ENCODE measurements around the gene DUOX1. TPM values are rescaled to one million over a fixed set of nuclear protein-coding genes. Genes with fewer than 3 reads are reported as not detected.

The DUOX1 gene
- total RNA-seq, 2 donors from 2014 or later, result 1.9 to 2.6 TPM

DNA sequence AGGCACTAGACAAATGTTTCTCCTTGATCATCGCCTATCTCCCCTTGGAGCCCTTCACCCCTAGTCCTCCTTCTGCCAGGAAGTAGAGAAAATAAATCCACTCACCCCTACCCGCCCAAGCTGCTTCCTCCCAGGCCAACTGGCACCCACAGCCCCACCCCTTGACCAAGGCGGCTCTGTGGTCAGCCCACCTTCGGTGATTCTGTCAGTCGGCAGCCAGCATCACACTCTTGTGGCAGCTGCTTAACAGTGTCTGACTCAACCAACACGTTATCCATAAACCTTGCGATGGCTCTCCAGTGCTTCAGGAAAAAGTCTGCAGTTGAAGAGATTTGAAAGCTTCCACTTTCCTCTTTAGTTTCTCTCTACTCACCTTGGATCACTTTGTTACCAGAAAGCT is 50.4 kb downstream of the DUOX1 start:
- DNase-seq (no peak), ATAC-seq (no peak)
- intact Hi-C loops (cut with DNase I), result no loop called here

DNA sequence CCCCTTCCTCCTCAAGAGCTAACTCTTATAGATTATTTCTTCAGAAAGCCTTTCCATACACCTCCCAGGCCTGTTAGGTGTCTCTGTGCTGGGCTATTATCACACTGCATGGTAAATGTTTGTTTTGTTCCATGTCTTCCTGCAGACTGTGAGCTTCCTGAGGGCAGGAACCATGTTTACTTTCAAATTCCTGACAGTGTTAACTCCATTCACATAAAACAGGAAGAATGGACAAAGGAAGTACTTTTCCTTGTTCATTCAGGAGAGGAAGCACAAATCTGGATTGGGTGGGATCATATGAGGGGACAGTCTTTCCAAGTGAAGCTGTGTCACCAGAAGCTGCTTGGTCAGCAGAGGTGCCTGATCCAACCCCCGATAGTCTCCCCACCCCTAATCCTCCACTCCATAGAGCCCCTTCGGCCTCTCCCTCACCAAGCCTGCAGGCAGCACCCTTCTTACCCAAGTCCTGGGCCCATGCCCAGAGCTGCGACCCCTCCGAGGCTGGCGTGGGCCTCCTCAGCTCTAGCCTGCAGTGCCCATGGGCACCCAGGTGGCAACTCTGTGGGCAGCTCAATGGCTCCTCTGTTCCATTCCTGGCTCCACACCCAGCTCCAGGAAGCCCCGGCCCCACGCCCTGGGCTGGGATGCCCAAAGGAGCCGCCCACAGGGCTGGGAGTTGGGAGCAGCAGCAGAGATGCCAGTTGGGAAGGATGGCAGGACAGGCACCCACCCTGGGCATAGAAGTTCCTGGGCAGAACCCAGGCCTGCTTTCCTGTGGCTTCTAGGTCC is 51.0 kb downstream of the DUOX1 start:
- intact Hi-C loops (cut with DNase I), result no loop called here
- DNase-seq, result no peak
- no peak for ATAC-seq

DNA sequence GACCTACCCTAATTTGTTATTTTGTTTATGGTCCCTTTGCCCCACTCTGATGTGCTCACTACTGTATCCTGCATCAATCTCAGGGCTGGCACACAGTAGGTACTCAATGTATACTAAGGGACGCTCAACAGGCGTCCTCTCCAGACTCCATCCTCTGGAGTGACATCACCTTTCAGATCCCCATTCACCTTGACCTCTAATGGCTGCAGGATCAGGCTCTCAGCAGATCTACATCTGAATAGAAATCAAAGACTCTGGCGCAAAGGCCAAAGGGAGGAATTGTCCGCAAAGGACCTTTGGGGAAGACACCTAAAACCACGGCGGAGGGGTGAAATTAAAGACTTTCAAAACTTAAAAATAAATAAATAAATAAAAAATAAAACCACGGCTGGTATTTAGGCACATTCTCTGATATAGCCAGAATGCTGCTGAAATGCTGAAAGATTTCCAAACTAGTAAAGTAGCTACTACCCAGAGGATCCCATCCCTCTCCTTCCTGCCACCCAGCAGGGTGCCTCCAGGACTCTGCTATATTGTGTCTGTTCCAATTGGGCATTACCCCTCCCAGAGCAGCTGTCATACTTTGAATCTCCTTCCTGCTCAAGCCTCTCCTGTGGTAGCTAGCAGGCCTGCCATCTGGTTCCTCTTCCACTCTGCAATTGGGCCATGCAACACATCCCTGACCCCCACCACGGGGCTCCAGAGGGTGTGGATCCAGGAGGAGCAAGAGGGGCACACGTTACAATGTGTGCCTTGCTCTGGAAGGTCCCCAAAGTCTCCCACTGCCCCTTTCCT is 51.9 kb downstream of the DUOX1 start:
- intact Hi-C loops (cut with DNase I), result no loop called here
- no peak for ATAC-seq
- no peak for DNase-seq

DNA sequence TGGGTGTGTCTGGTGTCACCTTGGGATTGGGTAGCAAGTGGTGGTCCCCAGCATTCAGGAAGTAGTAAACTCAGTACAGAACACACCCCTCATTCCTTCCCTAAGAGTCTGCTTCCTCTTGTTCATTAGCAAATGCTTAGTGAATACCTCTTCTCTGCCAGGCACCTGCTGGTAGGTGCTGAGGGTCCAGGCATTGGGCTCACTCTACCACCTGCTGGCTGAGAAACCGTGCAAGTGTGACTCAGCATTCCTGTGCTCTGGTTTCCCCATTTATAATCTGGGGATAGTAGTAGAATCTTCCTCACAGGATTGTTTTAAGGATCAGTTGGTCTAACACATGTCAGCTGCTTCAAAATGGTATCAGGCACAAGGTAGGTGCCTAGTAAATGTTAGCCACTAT is 53.2 kb downstream of the DUOX1 start:
- ATAC-seq, result no peak
- intact Hi-C loops (cut with DNase I), result no loop called here
- no peak for DNase-seq

DNA sequence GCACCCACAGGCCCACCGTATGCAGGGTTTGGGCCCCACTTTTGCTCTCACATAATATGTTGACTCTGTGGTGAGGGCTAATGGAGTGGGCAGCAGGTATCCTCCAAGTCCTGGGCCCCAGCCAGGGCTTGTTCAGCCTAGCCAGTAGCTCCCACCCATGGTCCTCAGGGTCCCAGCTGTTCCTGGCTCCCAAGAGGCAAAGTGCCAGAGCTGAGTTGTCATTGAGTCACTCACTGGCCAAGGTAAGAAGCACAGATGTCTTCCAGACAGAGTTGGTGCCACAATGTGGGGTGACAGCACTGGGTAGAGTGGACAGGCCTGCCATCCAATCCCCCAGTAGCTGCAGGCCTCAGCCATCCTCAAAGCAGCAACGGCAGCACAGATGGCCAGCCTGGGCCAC is 53.7 kb downstream of the DUOX1 start:
- ATAC-seq, result no peak
- no peak for DNase-seq
- intact Hi-C loops (cut with DNase I), result no loop called here

DNA sequence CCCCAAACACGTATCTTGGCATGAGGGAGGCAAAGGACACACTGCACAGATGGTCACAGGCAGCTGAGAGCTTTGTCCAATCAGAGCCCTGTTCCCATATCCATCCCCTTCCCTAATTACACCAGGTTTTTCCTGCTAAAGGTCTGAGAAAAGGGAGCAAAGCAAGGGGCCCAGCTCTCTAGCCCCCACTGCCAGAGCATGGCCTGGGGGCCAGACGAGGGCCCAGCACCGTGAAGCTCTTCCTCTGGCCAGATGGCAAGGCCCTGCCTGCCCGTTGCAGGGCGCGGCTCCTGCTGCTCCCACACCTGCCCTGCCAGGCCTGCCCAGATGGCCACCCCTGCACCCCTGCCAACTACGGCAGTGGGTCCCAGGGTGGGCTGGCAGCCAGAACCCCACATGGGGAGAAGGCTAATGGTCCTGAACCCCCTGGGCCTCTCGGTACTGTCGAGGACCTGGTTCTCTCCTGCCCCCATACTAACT is 54.8 kb downstream of the DUOX1 start:
- DNase-seq, result no peak
- no peak for ATAC-seq
- intact Hi-C loops (cut with DNase I), result no loop called here

DNA sequence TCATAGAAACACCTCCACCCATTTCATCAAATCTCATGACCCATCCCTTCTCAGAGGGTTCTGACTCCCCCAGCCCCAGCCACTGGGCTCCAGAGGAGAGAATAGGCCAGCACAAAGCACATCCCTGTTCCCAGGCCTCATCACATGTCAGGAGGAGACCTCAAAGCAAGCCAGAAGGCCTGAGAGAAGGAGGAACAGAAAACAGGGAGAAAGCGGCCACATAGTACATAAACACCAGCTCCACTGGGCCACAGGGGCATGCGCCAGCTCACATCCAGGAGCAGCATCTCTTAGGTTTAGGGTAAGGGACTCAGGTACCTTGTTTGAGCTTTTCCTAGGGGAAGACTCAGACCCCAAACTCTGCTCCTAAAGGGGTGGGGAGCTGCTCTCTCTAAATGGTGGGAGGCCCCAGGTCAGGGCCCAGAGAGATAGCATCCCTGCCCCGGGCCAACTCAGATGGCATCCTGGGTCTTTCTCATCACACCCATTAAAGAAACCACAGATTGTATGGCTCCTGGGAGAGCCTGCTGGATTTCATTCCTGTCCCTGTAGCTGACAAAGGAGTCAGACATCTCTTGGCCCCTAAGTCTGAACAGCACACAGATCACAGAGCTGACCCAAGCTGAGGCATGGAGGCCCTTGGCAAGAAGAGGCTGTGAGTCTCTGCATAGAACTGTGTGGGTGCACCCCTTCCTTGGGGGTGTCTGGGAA is 55.4 kb downstream of the DUOX1 start:
- DNase-seq, result no peak
- intact Hi-C loops (cut with DNase I), result no loop called here
- ATAC-seq, result no peak

DNA sequence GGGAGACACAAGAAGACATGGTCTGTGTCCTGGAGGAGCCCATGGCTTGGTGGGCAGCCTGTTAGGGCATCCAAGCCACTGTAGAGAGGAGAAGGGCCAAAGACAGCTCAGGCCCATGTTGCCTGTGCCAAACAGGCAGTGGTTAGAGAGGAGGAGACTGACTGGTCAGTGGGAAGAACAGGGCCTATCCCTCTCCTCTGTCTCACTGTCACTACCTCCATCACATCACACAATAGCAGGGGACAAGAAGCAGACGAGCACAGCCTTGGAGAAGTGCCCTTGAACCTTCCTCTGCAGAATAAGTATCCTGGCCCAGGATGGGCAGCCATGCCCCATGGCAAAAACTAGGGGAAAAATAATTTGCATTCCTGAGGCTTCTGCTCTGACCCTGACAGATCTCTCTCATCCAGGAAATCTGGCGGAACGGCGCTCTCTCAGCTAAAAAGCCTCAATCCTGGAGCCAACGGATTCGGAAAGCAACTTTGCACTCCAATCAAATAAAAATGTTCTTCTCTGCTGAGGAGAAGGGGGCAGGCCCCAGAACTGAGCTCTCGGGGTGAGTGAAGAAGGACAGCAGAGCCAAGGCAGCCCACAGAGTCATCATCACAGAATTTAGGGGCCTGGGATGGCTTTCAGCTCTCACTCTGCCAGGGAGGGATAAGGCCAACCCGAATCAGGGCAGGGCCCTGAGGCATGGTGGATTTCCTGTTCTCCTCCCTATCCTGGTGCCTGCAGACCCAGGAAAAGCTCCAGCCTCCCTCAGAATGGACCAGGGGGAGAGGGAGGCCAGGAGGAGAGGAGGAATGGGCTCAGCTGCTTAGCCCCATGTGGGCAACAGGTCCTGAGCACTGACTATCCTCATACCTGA is 56.3 kb downstream of the DUOX1 start:
- no peak for DNase-seq

DNA sequence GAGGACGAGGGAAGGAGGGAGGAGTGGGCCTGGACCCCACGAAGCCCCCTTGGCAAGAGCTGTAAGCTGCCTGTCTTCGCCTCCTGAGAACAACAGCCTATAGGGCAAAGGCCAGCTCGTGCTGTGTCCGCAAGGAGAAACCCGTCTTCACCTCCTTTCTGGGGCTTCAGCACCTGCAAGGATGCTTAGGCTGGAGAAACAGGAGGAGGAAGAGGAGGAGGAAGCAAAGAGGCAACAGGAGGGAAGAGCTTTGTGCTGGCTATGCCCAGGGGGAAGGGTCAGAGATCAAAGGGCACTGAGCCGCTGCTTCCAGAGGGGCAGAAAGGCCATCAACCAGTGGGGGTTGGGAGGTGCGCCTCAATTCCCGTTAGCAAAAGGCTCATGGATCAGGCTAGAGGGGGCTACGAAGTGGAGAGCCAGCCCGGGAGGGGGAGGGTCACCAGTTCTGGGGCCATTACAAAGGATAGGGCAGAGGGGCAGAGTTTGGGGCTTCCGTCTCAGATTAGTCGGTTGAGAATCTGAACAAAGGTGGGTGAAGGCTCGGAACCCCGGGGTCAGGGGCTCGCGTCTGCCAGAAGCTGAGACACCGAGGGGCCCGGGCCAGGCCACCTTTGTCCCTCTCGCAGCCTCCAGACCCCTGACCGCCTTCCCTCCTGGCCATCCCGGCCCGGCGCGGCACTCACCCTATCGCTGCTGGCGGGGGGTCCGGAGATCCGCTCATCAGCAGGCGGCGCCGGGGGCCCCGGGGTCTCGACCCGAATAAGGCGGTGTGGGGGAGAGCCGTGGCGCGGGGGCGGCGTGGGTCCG is 57.2 kb downstream of the DUOX1 start:
- ATAC-seq, result peak; percentile 5 to 24
- DNase-seq, result no peak
- intact Hi-C loops (cut with DNase I), result no loop called here

More for the DNA sequence above, 56.3 kb downstream of the DUOX1 start:
- intact Hi-C loops (cut with DNase I), result no loop called here
- peak; percentile 20 to 27 for ATAC-seq

DNA sequence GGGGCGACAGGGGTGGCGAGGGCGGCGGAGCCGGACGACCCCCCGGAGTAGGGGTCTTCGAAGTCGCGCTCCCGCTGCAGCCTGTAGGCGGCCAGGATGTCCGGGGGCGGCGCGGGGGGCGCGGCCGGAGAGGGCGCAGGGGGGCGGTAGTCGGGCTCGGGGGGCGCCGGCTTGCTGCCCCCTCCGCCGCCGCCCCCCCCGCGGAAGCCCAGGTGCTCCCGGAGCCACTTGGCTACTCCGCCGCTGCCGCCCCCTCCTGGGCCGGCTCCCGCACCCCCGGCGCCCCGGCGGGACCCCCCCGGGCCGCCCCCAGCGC is 57.7 kb downstream of the DUOX1 start:
- intact Hi-C loops (cut with DNase I), result no loop called here
- ATAC-seq, result peak in 1 of 2 donors; percentile 14

DNA sequence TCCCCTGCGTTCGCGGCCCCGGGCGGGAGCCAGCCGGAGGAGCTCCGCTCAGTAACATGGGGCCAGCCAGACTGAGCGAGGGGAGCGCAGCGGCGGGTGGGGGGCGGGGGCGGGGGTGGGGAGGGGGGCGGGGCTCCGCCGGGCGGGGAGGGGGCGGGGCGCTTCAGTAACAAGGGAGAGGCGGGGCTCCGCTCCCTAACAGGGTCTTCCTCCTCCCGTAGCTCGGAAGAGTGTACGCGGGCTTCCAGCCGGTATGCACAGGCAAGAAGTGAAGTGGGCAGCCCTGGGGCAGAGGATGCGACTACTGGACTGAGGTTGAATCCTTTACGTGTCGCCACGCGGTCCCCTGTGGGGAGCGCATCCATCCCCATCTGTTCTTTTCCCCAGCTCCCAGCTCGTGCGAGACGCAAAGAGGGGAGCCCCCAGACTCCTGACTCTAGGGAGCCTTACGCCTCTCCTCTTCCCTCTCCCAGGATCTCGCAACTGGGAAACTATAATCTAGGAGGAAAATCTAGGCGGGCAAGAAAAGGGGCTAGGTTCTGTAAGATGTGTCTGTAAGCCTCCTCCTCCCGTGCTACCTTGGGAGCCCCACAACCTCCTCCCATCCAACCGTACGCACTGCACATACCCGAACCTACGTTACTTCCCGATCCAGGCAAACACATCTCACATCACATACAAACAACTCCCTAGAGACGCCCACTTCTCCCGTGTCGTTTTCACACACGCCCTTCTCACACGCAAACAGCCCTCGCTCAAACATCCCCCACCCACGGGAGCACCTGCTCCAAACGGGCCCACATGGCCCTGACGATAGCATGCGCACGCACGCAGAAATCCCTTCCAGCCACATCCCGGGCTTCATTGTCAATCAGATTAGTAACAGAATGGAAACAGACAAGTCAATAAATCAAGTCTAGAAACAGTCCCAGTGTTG is 58.4 kb downstream of the DUOX1 start, which contains the start of gene SHF:
SHF (minus strand) TSS at position 73 of the 937 bp plus-strand sequence; CDS start at position 58, 15 bp downstream.
- intact Hi-C loops (cut with DNase I), result no loop called here
- DNase-seq (peak; percentile 79), ATAC-seq (peak; percentile 77 to 83)

More for the DNA sequence above, 57.7 kb downstream of the DUOX1 start:
- DNase-seq, result peak; percentile 47

DNA sequence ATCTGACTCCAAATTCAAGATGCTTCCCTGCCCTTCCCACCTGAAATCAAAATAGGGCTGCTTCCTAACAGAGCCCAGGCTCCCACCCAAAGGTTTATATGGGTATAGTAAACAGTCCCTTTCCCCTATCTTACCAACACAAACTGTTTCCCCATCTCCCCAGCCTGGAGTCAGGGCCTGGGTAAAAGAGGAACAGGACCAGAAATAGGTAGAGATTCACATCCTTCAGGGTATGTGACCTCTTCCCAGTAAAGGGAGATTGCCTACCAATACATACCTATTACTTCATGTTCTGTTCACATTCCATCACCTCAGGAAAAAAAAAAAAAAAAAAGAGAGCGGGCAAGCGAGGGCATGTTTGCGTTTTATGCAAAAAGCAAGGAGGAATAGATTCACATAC is 67.7 kb downstream of the DUOX1 start:
- intact Hi-C loops (cut with DNase I), result loop anchor here in 1 of 2 donors (5.0 kb wide), 1 partner anchor 35 kb away; no protein-coding TSS in a partner anchor
- ATAC-seq (no peak), DNase-seq (no peak)

DNA sequence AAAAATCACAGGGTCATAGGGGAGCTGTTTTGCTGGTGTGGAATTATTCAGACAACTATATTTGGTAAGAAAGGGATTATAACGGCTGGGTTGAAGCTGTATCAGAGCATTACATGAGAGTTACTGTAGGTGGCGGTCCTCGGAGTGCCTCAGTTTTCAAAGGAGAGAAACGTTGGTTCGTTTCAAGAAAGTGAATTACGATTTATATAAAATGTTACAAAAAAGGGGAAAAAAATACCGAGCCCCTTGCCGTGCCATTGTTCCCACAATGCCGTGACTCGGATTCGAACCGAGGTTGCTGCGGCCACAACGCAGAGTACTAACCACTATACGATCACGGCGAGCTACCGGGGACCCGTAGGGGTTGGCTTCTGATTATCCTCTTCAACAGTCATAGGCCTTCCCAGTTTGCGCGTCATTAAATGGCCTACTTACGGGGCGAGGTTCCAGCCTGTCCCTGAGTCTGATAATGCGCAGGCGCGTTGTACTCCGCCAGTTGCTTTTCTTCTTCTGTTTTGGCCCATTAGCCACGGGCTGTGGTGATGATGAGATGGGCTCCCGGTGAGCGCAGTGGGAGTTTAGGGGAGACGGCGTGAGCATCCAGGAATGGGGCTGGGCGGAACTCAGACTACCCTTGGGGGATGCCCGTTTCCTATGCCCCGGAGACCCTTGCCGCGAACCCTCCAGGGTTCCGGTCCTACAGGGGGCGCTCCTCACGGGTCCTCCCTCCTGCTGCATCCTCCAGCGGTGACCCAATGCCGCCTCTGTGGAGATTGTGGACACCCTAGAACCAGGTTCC is 68.7 kb downstream of the DUOX1 start:
- intact Hi-C loops (cut with DNase I), result loop anchor here in 1 of 2 donors (5.0 kb wide), 1 partner anchor 36 kb away; no protein-coding TSS in a partner anchor
- DNase-seq, result peak; percentile 94
- ATAC-seq, result peak; percentile 80 to 81

DNA sequence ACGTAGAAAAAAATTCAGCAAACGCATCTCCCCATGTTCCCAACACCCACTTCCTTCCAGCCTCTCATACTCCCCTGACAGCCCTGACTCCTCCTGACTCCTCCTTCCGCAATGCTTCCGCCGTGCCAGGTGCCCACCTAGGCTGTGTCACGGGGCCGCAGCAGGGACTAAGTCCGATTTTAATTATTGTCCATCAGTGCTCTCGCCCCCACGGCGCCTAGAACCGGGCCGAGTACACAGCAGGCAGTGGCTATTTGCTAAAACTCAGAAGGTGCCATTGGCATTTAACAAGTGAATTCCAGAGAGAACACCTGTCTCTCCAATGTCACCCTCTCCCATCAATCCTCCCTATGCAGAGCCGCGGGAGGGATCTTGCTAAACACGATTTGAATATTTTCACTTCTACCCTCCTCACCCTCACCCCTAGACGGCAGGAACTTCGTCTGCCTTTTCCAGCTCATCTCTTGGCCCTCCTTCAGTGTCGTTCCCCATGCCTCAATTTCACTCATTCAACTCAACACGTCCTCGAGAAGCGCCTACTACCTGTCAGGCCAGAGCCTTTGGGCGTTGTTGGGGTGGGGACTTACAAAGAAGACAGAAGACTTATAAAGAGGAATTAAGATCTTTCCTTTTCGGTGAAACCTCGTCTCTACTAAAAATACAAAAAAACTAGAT is 69.5 kb downstream of the DUOX1 start:
- peak; percentile 42 for DNase-seq
- ATAC-seq, result no peak
- intact Hi-C loops (cut with DNase I), result loop anchor here in 1 of 2 donors (5.0 kb wide), 1 partner anchor 37 kb away; no protein-coding TSS in a partner anchor
